HG03103 (cell line): ENCODE measurements around the gene CAMSAP3.
"Not testable (repeated sequence)": the region's sequence is repeated elsewhere in the genome, so short reads cannot be mapped to it uniquely, and the experiment has no call there.

Experiments used
- ATAC-seq: cut with Tn5 transposase; IDR thresholded peaks from one replicate; pipeline ENCODE4 v1.9.1; 2021; ENCODE audit warnings: low read depth; ENCODE audit not compliant: unreplicated experiment

CAMSAP3 gene

DNA sequence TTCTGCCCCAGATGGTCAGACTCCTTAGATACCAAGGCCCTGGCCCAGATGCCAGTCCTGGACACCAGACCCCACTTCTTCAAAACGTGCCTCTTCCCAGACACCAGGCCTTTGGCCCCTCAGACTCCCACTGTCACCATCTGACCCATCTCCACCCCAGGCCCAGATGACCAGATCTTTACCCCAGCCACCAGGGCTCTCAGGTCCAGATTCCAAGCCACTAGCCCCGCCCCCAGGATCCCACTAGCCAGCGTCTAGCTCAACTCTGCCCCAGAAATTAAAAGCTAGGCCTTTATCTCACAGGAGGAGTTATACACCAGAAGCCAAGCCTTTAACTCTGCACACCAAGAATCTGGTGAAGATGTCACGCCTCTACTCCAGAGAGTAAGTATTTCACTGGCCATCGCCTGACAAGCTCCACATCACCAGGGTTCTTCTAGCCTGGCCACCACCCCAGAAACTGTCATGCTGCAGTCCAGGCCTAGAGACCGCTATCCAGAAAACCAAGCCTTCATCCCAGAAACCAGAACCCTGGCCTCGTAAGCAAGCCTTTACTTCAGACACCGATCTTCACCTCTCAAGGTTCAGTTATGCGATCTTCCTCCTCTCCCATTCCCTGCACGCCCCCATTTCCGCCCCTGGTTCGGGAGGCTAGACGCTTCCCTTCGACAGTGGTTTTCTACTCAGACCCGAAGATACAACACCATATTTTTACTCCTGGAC lies 33.1 kb downstream of the CAMSAP3 start:
- ATAC-seq = no peak

DNA sequence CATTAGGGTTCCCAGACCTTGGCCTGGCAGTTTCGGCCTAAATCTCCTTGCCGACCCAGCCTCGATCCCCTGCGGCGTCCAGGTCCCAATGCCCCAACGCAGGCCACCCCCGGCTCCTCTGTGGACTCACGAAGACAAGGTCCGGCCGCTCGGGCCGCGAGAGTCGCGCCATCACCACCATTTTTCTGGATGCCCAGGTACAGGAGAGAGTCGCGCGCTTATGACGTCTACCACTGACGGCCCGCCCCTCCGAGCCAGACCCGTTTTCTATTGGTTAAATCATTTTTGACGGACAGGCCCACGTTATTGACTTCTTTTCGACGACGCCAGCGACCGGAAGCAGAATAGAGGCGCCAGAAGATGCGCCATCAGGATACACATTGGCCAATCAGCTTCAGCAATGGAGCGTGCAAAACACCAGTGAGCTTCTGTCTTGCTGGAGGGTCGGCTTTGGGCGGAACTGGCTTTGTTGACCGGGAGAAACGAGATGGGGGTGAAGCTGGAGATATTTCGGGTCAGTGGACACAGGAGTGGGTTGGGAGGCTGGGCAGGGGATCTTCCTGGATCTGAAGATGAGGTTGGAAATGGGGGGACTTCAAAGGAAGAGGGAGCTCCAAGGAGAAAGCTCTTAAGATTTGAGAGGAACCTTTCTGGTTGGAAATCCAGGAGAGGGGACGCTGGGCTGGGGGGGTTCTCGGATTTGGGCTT lies 33.8 kb downstream of the CAMSAP3 start, which contains the start of the genes PET100 and XAB2:
PET100 (plus strand) TSS at position 447 of the 708 bp plus-strand sequence; CDS start at position 488, 41 bp downstream.
XAB2 (minus strand) TSS at position 199 of the 708 bp plus-strand sequence; CDS start at position 181, 18 bp downstream.
- ATAC-seq = peak; percentile 85

DNA sequence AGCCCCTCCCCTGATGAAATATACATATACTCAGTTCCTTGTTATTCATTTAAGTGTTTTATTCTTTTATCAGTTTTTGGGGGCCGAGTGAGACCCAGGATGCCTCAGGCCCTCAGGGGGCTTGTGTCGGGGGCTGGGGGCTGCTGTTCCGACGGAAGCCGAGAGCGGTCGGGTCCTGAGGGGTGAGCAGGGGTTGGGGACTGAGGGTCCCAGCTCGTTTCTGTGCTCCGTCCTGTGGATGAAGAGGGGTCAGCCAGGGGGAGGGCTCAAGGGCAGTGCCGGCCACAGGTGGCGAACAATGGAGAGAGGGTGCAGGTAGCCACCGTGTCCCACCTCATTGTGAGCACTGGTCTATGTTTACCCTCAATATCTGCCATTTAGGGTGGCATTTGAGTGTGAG lies 35.9 kb downstream of the CAMSAP3 start:
- ATAC-seq = no peak

DNA sequence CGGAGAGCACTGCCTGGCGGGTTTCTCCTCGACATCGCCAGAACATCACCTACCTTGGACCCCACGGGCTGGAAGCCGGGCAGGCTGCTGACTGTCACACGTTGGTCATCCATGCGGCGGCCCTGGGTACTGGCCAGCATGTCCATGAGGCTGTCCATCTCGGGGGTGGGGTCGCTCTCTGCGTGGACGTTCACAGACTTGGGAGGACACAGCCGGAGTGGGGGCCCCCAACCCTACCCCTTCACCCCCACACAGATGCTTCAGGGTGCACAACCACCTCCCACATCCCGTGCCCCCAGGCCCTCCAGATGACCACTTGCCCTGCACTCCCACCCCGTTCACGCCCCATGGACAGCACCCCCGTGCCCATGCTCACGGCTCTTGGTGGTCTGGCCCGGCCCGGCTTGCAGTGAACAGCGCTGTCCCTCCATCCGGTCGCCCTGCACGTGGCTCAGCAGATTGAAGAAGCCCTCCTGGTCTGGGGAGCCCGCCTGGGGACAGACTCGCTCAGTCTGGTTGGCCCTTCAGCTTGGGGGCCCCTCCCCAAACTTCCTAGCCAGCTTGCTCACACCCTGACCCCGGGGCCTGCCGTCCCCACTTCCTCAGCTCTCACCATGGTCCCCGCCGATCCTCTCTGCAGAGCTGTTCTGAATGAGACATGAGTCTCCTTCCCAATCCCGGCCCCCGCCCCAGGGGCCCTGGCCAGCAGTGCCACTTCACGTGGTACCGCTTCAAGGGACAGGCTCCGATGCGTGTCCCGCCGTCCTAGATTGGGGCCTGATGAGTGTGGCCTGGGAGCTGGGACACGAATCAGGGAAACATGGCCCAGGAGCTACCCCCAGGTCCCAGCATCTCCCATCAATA lies 36.9 kb downstream of the CAMSAP3 start:
- no peak for ATAC-seq

DNA sequence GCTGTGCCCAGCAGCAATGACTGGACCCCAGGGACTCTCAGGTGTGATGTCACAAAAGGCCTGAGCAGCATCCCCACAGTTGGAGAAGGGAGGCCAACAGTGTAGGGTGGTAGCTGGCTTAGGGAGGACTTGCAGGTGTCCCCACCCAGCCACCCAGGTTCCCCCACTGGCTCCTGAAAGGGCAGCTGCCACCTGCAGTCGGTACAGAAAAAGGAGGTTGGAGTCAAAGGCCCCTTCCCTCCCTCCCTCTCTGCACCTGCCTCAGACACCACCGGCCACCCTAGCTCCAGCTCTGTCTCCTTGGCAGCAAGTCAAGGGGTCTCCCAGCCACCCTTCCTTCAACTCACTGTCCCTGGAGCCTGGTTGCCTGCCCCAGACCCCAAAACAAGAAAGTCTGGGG lies 38.0 kb downstream of the CAMSAP3 start, which contains the start of gene PCP2:
PCP2 (minus strand) TSS at position 22 of the 400 bp plus-strand sequence. CDS start 262 bp downstream, outside the sequence.
- ATAC-seq = no peak

DNA sequence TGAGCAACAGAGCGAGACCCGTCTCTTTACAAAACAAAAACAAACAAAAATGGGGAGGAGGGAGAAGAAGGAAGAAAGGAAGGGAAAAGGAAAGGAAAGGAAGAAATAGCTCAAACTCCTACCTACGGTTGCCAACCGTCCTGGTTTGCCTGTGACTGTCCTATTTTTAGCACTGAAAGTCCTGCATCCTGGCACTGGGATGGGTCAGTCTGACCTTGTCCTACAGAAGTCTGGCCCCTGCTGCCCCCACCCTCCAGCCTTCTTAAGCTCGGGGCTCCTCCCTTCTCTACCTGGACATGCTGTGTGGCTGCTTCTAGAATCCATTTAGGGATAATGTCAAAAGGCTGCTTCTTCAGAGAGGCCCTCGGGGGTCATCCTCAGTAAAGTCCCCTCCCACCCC lies 40.0 kb downstream of the CAMSAP3 start:
- ATAC-seq = no peak

DNA sequence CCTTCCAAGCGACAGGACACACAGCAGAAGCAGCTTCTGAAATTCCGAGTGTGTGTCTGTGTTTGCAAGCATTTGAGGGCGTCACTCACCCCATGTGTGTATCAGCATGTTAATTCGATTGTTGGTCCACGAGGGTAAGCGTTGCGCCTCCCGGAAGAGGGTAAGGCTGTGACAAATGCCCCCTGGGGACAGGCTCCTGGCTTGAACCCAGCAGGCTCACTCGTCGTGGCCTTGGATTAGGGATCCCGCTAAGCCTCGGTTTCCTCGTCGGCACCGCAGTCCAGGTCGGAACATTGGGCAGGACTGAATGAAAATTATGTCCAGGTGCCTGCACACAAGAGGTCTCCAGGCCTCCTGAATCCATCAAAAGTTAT lies 40.6 kb downstream of the CAMSAP3 start:
- ATAC-seq = no peak

DNA sequence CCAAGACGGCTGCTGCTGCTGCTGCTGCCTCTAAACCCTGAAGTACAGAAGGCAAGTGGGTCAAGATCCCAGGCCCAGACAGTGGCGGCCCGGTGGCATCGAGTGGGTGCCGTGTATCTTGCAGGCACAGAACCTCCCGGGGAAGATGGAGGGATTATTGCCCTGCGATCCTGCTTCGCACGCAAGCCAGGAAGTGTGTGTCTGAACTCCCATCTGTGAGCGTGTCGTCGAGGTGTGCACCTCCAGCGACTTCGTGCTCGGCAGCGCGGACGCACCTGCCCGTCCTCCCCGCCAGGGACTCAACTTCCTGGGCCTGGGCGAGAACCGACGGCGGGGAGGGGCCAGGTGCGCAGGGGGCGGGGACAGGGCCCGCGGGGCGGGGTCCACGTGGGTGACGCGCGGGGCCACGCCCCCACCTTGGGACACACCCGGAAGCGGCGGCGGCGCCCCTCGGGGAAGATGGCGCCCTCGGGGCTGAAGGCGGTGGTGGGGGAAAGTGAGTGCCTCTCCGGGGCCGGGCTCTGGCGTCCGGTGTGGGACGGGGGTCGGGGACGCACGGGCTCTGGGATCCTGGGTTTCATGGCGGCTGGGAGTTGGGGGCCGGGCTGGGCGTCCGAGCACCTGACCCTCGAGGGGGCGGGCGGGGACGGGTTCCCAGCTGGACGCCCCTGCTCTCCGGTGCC lies 41.2 kb downstream of the CAMSAP3 start, which contains the start of gene STXBP2:
STXBP2 (plus strand) TSS at position 420 of the 683 bp plus-strand sequence; CDS start at position 460, 40 bp downstream.
- peak; percentile 62 for ATAC-seq

DNA sequence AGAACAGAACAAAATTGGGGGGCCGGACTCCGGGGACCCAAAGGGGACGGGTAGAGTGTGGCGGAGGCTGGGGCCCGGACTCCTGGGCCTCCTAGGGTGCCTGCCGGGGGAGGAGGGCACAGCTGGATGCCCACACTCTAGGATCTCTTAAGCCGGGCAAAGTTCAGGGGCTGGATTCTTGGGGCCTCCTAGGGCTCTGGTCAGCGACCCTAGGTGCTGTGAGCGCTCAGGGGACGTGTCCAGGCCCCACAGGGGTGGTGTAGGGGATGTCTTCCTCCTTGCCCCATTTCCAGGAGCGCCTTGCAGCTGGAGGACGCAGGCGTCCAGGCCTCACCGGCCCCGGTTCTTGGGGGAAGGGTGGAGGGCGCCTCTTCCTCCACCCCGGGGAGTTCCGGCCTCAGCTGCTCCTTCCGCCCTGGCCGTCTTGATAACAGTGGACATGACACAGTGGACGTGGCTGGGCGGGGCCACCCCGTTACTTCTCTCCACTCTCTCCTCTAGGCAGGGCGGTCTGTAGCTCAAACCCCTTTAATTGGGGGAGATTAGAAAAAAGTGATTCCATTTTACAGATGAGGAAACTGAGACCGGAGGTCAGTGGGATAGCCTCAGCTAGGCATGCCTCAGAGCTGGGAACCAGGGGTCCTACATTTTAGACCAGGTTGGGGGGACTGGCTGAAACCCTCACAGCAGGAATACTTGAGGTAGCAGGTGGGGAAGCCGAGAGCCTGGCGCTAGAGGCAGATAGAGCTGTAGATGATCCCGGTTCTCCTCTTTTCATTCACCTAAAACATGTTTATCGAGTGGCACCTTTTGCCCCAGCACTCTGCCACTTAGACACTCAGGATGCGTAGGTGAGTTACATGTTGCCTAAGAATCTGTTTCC lies 42.0 kb downstream of the CAMSAP3 start:
- ATAC-seq = peak; percentile 17

DNA sequence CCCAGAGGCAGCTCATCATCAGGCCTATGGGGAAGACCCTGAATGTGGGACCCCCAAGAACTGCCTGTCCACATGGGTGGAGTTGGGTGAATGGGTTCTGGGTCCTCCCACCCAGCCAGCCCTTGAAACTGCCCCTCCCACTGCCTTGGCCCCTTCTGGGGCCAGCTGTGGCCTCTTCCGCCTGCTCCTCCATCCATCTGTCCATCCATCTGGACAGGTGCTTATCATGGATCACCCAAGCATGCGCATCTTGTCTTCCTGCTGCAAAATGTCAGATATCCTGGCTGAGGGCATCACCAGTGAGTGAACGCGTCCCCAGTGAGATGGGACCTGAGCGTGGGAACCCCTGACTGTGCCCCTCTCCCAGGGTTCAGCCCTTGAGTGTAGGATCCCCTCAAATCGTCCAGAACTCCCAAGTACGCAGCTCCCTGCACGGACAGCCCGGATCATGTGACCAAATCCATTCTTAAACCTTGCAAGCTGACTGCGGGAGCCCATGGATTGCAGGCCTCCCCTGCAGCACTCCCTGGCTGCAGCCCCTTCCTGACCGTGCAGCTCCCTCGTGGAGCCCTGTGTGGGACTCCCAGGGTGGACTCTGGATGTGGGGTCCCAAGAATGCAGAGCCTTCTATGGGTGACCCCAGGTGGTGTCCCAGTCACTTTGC lies 43.3 kb downstream of the CAMSAP3 start:
- ATAC-seq = no peak

DNA sequence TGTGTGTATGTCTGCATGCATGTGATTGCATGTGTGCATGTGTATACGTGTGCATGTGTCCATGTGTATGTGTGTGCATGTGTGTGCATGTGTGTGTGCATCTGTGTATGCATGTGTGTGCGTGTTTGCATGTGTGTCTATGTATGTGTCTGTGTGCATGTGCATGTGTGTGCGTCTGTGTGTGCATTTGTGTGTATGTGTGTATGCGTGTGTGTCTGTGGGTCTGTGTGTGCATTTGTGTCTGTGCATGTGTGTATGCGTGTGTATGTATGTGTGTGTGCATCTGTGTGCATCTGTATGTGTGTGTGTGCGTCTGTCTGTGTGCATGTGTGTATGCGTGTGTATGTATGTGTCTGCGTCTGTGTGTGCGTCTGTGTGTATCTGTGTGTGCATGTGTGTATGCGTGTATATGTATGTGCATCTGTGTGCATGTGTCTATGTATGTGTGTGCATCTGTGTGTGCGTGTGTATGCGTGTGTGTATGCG lies 44.2 kb downstream of the CAMSAP3 start:
- no peak for ATAC-seq

DNA sequence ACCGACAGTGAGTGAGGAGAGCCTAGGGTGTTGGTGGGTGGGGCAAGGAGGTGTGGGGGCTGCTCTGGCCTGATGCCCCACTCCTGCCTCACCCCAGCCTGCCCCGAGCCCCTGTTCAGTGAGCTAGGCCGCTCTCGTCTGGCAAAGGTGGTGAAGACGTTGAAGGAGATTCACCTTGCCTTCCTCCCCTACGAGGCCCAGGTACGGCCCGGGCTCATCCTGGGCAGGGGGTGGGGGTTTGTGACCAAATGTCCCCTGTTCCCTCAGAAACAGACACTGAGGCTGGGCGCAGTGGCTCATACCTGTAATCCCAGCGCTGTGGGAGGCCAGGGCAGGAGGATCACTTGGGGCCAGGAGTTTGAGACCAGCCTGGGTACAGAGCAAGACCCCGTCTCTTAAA lies 45.1 kb downstream of the CAMSAP3 start:
- ATAC-seq = no peak

DNA sequence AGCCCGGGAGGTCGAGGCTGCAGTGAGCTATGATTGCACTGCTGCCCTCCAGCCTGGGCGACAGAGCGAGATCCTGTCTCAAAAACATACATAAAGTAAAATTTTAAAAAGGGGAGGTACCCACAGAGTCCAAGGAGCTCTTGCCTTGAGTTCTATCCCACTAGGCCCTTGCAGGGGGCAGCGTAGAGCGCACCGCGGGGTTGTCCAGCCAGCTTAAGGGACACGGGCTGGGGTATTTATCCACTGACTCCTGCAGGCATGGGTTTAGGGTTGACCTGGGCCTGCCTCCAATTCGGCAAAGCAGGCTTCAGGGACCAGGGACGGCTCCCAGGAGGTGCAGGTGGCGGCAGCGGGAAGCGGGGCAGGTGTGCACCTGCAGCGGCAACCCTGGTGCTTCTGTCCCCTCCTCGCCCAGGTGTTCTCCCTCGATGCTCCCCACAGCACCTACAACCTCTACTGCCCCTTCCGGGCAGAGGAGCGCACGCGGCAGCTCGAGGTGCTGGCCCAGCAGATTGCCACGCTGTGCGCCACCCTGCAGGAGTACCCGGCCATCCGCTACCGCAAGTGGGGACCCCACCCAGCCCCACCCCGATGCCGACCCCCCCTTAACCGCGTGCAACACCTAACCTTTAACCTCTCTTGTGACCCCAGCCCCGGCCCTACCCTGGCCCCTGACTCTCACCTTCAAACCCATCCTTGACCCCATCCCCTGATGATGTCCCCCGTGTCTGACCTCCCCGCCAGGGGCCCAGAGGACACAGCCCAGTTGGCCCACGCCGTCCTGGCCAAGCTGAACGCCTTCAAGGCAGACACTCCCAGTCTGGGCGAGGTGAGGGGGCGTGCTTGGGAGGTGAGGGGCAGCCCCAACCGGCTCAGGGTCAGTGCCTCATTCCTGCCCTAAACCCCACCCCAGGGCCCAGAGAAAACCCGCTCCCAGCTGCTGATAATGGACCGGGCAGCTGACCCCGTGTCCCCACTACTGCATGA lies 45.9 kb downstream of the CAMSAP3 start:
- ATAC-seq = no peak

DNA sequence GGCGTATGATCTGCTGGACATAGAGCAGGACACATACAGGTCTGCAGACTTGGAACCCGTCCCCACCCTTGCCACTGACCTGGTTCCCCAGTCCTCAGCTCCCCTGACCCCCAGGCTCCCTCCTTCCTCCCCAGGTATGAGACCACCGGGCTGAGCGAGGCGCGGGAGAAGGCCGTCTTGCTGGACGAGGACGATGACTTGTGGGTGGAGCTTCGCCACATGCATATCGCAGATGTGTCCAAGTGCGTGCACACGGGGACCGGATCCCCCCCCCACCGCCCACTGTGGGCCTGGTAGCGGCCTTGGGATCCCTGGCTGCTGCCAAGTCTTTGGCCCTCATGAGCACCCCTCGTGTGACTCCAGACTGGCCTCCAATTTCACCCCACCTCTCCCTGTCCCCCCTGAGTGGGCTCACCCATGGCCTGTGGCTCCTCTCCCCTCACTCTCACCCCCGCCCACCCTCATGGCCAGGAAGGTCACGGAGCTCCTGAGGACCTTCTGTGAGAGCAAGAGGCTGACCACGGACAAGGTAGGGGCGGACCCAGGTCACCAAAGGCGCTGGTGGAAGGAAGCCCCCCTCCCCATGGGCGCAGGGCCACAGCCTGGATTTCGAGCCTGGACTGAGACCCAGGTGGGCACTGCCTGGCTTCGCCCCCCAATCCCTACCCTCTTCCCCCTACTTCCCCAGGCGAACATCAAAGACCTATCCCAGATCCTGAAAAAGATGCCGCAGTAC lies 46.8 kb downstream of the CAMSAP3 start:
- ATAC-seq = no peak

DNA sequence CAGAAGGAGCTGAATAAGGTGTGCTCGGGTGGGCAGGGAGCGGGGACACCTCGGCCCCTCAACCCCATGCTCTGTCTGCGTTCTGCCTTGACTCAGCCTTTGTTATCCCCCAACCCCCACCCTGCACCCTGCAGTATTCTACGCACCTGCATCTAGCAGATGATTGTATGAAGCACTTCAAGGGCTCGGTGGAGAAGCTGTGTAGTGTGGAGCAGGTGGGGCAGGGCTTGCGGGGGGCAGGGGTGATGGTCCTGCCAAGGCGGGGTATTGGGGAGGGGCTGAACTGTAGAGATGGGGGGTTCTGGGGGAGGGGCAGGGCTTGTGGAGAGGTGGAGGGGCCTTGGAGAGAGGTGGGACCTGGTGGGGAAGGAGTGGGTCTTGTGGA lies 47.4 kb downstream of the CAMSAP3 start:
- ATAC-seq = no peak

DNA sequence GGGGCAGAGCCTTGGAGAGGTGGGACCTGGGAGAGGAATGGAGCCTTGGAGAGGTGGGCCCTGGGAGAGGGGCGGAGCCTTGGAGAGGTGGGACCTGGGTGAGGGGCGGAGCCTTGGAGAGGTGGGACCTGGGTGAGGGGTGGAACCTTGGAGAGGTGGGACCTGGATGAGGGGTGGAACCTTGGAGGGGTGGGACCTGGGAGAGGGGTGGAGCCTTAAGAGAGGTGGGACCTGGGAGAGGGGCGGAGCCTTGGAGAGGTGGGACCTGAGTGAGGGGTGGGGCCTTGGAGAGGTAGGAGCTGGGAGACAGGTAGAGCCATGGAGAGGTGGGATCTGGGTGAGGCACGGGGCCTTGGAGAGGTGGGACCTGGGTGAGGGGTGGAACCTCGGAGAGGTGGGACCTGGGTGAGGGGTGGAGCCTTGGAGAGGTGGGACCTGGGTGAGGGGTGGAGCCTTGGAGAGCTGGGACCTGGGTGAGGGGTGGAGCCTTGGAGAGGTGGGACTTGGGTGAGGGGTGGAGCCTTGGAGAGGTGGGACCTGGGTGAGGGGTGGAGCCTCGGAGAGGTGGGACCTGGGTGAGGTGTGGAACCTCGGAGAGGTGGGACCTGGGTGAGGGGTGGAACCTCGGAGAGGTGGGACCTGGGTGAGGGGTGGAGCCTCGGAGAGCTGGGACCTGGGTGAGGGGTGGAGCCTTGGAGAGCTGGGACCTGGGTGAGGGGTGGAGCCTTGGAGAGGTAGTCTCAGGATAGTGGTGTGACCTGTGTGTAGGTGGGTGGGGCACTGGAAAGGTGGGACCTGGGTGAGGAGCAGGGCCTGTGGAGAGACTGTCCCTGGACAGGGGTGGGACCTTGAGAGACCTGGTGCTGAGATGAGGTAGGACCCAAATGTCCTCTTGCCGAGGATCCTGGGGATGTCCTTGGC lies 48.2 kb downstream of the CAMSAP3 start:
- not testable (repeated sequence) for ATAC-seq
